ENCODE measurements around the gene RSRC1.

DNA sequence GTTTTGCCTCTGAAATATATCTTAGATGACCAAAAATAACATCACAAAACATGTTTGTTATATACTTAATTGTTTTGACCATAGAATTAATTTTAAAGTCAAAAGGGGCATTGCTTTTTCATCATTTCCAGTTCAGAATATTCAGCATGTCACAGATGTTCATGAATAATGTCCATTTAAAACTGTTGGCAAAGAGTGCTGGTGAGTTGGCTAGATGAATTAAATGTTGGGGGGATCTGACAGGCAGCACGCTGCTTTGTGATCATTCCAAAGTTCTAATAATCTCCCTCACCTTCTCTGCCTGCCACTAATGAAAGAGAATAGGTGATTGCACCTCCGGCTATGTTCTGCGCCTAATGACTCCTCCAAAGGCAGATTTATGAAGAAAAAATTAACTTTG, 321.9 kb downstream of the RSRC1 start:
- TF ChIP-seq, protein P1, sequence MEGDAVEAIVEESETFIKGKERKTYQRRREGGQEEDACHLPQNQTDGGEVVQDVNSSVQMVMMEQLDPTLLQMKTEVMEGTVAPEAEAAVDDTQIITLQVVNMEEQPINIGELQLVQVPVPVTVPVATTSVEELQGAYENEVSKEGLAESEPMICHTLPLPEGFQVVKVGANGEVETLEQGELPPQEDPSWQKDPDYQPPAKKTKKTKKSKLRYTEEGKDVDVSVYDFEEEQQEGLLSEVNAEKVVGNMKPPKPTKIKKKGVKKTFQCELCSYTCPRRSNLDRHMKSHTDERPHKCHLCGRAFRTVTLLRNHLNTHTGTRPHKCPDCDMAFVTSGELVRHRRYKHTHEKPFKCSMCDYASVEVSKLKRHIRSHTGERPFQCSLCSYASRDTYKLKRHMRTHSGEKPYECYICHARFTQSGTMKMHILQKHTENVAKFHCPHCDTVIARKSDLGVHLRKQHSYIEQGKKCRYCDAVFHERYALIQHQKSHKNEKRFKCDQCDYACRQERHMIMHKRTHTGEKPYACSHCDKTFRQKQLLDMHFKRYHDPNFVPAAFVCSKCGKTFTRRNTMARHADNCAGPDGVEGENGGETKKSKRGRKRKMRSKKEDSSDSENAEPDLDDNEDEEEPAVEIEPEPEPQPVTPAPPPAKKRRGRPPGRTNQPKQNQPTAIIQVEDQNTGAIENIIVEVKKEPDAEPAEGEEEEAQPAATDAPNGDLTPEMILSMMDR (IDR thresholded peaks at IDR 0.05; ENCODE audit: low read depth, low read length): no peak
- TF ChIP-seq EZH2phosphoT487 (IDR thresholded peaks at IDR 0.05; ENCODE audit: low read depth): no peak
